Fibroblast of lung (primary cell): Measurements from ENCODE around the gene EML1.

Source experiments
- EZH2 ChIP-seq: IDR thresholded peaks from 2 replicates; pipeline ENCODE4 v1.5.1; 2012; ENCODE audit warnings: low read length, control low read depth, mild to moderate bottlenecking; ENCODE audit errors: missing control alignments
- TF ChIP-seq, protein P1 (sequence below), 2 donors: IDR thresholded peaks in 1 of 2; conservative IDR thresholded peaks in 1 of 2; 1 replicate in 1 of 2; 2 replicates in 1 of 2; pipeline ENCODE4 v1.5.1; 2011 to 2012; ENCODE audit warnings: low read length in 2 of 2, control low read depth in 1 of 2, inconsistent platforms in 1 of 2, low read depth in 1 of 2, mild to moderate bottlenecking in 1 of 2

DNA sequence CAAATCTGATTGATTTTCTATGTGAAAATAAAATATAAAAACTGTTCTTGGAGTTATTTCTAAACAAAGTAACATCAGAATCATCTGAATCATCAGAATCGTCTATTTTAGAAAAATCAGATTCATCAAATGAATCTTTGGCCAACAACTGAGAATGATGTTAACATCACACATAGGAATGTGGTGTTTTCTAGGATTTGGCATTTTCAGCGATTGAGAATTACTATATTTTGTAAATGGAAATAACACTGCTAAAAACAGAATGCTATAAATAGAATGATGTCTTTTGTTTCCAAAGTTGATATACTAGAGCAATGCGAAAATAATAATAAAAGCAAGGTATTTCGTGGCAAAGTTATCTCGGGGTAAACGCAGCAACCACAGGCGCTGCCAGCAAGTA, 198.1 kb downstream of the EML1 start:
- TF ChIP-seq, protein P1, sequence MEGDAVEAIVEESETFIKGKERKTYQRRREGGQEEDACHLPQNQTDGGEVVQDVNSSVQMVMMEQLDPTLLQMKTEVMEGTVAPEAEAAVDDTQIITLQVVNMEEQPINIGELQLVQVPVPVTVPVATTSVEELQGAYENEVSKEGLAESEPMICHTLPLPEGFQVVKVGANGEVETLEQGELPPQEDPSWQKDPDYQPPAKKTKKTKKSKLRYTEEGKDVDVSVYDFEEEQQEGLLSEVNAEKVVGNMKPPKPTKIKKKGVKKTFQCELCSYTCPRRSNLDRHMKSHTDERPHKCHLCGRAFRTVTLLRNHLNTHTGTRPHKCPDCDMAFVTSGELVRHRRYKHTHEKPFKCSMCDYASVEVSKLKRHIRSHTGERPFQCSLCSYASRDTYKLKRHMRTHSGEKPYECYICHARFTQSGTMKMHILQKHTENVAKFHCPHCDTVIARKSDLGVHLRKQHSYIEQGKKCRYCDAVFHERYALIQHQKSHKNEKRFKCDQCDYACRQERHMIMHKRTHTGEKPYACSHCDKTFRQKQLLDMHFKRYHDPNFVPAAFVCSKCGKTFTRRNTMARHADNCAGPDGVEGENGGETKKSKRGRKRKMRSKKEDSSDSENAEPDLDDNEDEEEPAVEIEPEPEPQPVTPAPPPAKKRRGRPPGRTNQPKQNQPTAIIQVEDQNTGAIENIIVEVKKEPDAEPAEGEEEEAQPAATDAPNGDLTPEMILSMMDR (conservative IDR thresholded peaks at IDR 0.05 in 1 of 2, IDR thresholded peaks at IDR 0.05 in 1 of 2; ENCODE audit: low read depth in 1 of 2, low read length in 2 of 2) = no peak
- no peak for TF ChIP-seq EZH2
